OCI-LY3 (cell line): ENCODE measurements around the gene FBXW8.

Source experiments
- EZH2phosphoT487 ChIP-seq: fragments of 200-600 bp; shearing (Covaris generic); IDR thresholded peaks from 2 replicates; pipeline ENCODE4 v1.6.1; 2018; ENCODE audit warnings: antibody characterized with exemption, mixed run types, low read depth
- TF ChIP-seq, protein P1 (sequence below): fragments of 200-600, 300-600 bp; sonication (generic); IDR thresholded peaks from 2 replicates; pipeline ENCODE4 v1.5.1; 2014; ENCODE audit warnings: antibody characterized with exemption, low read length, low read depth

GRCh38 chr12:117046011-117046369 lies 135.2 kb downstream of the FBXW8 start:
- TF ChIP-seq, protein P1, sequence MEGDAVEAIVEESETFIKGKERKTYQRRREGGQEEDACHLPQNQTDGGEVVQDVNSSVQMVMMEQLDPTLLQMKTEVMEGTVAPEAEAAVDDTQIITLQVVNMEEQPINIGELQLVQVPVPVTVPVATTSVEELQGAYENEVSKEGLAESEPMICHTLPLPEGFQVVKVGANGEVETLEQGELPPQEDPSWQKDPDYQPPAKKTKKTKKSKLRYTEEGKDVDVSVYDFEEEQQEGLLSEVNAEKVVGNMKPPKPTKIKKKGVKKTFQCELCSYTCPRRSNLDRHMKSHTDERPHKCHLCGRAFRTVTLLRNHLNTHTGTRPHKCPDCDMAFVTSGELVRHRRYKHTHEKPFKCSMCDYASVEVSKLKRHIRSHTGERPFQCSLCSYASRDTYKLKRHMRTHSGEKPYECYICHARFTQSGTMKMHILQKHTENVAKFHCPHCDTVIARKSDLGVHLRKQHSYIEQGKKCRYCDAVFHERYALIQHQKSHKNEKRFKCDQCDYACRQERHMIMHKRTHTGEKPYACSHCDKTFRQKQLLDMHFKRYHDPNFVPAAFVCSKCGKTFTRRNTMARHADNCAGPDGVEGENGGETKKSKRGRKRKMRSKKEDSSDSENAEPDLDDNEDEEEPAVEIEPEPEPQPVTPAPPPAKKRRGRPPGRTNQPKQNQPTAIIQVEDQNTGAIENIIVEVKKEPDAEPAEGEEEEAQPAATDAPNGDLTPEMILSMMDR, result no peak
- TF ChIP-seq EZH2phosphoT487, result no peak
